Fibroblast of skin of back (primary cell): ENCODE measurements around the gene ICAM1.
"Not testable (repeated sequence)": the region's sequence is repeated elsewhere in the genome, so short reads cannot be mapped to it uniquely, and the experiment has no call there.

Experiments used
- DNase-seq: peaks from one replicate; pipeline ENCODE4 v3.0.0-alpha.2; 2013

ICAM1 gene

DNA sequence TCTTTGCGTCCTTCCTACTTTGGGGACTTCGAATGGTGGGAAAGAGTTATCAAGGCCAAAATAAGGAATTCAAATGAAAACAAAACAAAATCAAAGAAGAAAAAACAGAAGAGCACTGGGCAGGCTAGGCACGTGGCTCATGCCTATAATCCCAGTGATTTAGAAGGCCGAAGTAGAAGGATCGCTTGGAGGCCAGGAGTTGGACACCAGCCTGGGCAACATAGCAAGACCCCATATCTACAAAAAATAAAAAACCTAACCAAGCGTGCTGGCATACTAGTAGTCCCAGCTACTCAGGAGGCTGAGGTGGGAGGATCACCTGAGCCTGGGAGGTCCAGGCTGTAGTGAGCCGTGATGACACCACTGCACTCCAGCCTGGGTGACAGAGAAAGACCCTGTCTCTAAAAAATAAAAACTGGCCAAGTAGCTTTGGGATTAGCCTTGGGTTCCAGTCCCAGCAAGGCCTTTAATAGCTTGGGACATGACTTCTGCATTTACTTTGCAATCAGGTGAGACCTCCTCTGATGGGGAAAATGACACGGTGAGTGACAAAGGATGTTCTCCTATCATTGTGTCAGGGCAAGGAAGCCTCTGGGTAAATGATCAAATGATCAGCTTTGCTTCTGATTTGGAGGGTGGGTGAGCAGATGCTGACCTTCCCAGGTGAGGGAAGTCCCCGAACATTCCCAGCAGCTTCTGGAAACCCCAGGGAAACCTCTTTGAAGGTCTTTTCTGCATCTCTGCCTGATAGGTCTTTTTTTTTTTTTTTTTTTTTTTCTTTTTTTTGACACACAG, 7.1 kb downstream of the ICAM1 start:
- DNase-seq = no peak

DNA sequence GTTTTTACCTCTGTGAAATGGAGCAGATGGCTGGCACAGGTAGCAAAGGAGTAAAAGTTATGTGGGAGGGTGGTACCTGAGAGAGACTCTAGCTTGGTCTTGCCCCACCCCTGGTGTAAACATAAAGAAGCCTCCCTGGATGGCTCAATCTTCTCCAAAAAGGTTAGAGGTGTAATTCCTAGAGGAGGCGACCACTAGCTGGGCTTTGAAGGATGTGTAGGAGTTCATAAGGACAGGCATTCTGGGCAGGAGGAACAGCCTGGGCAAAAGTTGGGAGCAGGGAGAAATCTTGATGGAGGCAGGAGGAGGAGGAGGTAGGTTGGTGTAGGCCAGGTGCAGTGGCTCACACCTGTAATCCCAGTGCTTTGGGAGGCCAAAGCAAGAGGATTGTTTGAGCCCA, 8.0 kb downstream of the ICAM1 start:
- no peak for DNase-seq

DNA sequence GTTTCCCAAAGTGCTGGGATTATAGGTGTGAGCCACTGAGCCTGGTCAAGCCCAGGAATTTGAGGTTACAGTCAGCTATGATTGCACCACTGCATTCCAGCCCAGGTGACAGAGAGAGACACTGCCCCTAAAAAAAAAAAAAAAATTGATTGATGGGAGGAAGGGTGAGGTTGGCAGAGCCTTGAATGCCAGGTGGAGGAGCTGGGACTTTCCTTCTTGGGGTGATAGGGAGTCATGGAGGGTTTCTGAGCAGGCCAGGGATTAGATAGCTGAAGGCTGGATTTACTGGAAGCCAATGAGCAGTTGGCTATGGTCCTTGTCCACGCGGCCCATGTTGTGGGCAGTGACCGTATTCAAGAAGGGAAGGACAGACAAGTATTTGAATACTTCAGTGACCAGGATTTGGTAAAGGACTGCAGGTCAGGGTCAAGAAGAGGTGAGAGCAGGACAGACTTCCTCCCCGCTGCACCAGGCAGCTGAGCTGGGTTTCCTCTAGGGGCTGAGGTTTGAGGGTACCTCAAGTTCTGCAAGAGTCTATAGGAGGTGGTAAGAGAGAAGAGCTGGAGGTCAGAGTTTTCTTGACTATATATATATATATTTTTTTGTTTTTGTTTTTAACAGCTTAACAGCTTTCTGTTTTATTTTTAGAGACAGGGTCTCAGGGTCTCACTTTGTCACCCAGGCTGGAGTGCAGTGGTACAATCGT, 9.0 kb downstream of the ICAM1 start:
- DNase-seq = no peak

DNA sequence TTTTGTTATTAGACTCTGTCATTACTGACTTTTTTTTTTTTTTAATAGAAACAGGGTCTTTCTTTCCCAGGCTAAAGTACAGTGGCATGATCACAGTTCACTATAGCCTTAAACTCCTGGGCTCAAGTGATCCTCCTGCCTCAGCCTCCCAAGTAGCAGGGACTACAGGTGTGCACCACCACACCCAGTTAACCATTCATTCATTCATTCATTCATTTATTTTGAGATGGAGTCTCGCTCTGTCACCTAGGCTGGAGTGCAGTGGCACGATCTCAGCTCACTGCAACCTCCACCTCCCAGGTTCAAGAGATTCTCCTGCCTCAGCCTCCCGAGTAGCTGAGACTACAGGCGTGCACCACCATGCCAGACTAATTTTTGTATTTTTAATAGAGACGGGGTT, 11.1 kb downstream of the ICAM1 start:
- DNase-seq = not testable (repeated sequence)

DNA sequence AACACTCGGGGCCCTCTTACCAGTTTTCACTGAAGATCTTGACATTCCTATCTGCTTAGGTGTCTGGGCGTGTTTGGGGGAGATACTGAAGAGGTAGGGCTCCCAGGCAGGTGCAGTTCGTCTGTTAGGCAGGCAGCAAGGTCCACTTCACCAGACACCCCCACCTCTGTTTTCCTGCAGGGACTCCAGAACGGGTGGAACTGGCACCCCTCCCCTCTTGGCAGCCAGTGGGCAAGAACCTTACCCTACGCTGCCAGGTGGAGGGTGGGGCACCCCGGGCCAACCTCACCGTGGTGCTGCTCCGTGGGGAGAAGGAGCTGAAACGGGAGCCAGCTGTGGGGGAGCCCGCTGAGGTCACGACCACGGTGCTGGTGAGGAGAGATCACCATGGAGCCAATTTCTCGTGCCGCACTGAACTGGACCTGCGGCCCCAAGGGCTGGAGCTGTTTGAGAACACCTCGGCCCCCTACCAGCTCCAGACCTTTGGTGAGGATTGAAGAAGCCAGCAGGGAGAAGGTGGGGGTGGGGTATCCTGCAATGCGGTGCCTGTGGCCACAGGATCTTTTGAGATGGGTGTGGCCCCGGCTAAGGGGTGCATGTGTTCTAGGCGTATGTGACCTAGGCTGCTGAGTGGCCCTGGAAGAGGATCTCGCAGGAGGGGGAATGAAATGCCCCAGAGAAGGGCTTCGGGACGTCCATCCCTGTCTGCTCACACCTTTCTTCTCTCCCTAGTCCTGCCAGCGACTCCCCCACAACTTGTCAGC, 12.6 kb downstream of the ICAM1 start:
- no peak for DNase-seq

DNA sequence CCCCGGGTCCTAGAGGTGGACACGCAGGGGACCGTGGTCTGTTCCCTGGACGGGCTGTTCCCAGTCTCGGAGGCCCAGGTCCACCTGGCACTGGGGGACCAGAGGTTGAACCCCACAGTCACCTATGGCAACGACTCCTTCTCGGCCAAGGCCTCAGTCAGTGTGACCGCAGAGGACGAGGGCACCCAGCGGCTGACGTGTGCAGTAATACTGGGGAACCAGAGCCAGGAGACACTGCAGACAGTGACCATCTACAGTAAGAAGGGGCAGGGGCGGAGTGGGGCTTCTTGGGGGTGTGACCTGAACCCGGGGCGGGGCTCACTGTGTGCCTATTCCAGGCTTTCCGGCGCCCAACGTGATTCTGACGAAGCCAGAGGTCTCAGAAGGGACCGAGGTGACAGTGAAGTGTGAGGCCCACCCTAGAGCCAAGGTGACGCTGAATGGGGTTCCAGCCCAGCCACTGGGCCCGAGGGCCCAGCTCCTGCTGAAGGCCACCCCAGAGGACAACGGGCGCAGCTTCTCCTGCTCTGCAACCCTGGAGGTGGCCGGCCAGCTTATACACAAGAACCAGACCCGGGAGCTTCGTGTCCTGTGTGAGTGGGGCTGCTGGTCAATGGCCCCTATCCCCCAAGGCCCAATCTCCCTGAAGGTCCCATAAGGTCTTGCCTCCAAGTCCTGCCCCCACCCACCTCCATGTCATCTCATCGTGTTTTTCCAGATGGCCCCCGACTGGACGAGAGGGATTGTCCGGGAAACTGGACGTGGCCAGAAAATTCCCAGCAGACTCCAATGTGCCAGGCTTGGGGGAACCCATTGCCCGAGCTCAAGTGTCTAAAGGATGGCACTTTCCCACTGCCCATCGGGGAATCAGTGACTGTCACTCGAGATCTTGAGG, 13.4 kb downstream of the ICAM1 start:
- no peak for DNase-seq

DNA sequence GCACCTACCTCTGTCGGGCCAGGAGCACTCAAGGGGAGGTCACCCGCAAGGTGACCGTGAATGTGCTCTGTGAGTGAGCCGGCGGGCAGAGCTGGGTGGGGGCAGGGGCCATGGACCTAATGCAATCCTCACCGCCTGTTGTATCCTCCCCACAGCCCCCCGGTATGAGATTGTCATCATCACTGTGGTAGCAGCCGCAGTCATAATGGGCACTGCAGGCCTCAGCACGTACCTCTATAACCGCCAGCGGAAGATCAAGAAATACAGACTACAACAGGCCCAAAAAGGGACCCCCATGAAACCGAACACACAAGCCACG, 14.0 kb downstream of the ICAM1 start:
- no peak for DNase-seq

DNA sequence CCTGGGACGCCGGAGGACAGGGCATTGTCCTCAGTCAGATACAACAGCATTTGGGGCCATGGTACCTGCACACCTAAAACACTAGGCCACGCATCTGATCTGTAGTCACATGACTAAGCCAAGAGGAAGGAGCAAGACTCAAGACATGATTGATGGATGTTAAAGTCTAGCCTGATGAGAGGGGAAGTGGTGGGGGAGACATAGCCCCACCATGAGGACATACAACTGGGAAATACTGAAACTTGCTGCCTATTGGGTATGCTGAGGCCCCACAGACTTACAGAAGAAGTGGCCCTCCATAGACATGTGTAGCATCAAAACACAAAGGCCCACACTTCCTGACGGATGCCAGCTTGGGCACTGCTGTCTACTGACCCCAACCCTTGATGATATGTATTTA, 14.5 kb downstream of the ICAM1 start:
- DNase-seq = no peak

DNA sequence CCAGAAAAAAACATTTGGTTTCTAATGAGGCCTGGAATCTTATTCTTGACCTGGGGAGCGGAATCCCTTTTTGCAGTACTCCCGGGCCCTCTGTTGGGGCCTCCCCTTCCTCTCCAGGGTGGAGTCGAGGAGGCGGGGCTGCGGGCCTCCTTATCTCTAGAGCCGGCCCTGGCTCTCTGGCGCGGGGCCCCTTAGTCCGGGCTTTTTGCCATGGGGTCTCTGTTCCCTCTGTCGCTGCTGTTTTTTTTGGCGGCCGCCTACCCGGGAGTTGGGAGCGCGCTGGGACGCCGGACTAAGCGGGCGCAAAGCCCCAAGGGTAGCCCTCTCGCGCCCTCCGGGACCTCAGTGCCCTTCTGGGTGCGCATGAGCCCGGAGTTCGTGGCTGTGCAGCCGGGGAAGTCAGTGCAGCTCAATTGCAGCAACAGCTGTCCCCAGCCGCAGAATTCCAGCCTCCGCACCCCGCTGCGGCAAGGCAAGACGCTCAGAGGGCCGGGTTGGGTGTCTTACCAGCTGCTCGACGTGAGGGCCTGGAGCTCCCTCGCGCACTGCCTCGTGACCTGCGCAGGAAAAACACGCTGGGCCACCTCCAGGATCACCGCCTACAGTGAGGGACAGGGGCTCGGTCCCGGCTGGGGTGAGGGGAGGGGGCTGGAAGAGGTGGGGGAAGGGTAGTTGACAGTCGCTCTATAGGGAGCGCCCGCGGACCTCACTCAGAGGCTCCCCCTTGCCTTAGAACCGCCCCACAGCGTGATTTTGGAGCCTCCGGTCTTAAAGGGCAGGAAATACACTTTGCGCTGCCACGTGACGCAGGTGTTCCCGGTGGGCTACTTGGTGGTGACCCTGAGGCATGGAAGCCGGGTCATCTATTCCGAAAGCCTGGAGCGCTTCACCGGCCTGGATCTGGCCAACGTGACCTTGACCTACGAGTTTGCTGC, 16.1 kb downstream of the ICAM1 start, which contains the start of gene ICAM4:
TSS of gene ICAM4 (plus strand) at position 153 of the 935 bp plus-strand sequence. CDS start at position 211, 58 bp downstream.
- DNase-seq = no peak

DNA sequence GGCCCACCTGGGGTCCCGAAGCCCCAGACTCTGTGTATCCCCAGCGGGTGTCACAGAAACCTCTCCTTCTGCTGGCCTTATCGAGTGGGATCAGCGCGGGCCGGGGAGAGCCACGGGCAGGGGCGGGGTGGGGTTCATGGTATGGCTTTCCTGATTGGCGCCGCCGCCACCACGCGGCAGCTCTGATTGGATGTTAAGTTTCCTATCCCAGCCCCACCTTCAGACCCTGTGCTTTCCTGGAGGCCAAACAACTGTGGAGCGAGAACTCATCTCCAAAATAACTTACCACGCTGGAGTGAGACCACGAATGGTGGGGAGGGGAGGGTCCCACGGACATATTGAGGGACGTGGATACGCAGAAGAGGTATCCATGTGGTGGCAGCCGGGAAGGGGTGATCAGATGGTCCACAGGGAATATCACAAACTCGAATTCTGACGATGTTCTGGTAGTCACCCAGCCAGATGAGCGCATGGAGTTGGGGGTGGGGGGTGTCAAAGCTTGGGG, 17.8 kb downstream of the ICAM1 start:
- DNase-seq = peak; percentile 55

DNA sequence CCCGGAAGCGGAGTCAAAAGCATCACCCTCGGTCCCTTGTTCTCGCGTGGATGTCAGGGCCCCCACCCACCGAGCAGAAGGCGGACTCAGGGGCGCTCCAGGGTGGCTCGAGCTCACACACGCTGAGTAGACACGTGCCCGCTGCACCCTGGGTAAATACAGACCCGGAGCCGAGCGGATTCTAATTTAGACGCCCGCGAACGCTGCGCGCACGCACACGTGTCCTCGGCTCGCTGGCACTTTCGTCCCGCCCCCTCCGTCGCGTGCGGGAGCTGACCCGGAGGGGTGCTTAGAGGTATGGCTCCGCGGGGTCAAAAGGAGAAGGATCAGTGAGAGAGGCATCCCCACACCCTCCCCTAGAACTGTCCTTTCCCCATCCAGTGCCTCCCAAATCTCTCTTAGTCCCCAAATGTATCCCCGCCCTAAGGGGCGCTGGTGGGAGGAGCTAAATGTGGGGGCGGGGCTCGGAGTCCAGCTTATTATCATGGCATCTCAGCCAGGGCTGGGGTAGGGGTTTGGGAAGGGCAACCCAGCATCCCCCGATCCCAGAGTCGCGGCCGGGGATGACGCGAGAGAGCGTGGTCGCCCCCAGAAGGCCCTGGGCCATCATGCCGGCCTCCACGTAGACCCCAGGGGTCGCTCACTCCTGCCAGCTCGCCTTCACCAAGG, 18.4 kb downstream of the ICAM1 start:
- DNase-seq = peak; percentile 47

DNA sequence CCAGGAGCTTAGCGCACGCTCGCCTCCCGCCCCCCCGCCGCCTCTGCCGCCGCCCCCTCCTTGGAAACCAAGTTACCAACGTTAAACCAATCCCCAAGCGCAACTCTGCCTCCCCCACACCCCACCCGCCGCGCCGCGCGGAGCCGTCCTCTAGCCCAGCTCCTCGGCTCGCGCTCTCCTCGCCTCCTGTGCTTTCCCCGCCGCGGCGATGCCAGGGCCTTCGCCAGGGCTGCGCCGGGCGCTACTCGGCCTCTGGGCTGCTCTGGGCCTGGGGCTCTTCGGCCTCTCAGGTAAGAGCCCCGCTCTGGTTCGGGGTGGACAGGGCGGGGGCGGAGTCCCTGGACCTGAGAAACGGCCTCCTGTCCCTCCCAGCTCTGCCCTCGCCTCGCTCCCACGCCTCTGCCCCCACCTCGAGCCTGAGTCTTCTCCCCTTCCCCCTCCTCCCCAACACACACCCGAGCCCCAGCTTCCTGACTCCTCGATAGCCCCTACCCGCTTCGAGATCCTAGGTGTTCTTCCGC, 19.0 kb downstream of the ICAM1 start, which contains the start of gene ICAM5:
TSS of gene ICAM5 (plus strand) at position 117 of the 521 bp plus-strand sequence. CDS start at position 209, 92 bp downstream.
- no peak for DNase-seq

DNA sequence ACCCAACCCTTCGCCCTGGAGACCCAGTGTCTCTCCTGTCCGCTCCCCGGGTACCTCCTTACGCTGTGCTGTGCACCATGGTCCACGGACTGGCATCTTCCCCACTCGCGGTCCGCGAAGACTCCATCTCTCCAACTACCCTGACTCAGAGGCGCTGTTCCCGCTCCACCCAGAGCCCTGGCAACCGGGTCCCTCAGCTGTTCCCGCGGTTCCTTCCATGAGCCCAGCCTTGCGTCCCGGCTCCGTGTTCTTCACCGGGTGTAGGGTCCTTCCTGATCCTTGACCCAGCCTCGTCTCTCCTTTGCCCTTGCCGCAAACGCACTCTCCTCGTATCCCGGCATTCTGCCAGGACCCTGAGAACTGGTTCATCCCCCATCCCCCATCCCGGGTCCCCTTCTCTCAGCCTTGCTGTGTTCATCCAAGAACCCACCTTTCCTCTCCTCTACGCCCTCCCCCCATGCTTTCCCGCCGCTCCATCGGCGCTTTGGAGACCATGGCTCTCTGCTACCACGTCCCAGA, 19.5 kb downstream of the ICAM1 start:
- DNase-seq = no peak

DNA sequence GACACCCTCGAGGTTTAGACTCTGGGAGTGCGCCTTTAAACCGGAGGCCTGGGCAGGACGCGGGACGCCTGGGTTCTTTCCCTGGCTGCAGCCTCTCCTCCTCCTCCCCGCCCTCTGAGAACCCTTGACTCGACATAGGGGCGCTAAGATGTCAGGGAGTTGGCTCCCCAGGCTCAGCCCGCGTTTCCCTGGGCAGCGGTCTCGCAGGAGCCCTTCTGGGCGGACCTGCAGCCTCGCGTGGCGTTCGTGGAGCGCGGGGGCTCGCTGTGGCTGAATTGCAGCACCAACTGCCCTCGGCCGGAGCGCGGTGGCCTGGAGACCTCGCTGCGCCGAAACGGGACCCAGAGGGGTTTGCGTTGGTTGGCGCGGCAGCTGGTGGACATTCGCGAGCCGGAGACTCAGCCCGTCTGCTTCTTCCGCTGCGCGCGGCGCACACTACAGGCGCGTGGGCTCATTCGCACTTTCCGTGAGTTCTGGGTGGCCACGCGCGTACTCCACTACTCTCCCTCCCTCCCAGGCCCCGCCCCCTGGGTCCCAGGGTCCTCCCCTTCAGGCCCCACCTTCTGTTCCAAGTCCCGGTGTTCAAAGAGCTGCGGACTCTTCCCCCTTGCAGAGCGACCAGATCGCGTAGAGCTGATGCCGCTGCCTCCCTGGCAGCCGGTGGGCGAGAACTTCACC, 20.1 kb downstream of the ICAM1 start:
- peak; percentile 52 for DNase-seq

DNA sequence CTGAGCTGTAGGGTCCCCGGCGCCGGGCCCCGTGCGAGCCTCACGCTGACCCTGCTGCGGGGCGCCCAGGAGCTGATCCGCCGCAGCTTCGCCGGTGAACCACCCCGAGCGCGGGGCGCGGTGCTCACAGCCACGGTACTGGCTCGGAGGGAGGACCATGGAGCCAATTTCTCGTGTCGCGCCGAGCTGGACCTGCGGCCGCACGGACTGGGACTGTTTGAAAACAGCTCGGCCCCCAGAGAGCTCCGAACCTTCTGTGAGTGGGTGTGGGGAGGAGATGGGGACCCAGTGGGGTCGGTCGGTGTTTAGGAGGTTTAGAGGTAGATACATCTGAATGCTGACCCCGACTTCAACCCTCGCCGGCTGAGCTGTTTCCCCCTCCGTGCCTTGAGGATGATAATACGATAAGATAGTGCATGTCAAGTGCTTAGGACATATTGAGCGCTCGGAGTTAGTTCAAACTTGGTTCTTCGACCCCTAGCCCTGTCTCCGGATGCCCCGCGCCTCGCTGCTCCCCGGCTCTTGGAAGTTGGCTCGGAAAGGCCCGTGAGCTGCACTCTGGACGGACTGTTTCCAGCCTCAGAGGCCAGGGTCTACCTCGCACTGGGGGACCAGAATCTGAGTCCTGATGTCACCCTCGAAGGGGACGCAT, 20.8 kb downstream of the ICAM1 start:
- DNase-seq = no peak

DNA sequence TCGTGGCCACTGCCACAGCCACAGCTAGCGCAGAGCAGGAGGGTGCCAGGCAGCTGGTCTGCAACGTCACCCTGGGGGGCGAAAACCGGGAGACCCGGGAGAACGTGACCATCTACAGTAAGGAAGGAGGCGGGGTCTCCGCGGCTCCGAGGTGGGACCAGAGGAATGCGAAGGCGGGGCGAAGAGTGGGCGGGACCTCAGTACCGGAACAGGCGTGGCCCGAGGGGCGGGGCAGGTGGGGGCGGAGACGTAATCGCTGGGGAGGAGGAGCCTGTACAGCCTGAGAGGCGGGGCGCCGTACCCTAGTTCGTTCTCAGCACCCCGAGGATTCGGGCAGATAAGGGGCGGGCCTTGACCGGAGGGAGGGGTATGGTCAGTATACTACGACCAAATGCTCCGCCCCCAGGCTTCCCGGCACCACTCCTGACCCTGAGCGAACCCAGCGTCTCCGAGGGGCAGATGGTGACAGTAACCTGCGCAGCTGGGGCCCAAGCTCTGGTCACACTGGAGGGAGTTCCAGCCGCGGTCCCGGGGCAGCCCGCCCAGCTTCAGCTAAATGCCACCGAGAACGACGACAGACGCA, 21.4 kb downstream of the ICAM1 start:
- peak; percentile 66 for DNase-seq

DNA sequence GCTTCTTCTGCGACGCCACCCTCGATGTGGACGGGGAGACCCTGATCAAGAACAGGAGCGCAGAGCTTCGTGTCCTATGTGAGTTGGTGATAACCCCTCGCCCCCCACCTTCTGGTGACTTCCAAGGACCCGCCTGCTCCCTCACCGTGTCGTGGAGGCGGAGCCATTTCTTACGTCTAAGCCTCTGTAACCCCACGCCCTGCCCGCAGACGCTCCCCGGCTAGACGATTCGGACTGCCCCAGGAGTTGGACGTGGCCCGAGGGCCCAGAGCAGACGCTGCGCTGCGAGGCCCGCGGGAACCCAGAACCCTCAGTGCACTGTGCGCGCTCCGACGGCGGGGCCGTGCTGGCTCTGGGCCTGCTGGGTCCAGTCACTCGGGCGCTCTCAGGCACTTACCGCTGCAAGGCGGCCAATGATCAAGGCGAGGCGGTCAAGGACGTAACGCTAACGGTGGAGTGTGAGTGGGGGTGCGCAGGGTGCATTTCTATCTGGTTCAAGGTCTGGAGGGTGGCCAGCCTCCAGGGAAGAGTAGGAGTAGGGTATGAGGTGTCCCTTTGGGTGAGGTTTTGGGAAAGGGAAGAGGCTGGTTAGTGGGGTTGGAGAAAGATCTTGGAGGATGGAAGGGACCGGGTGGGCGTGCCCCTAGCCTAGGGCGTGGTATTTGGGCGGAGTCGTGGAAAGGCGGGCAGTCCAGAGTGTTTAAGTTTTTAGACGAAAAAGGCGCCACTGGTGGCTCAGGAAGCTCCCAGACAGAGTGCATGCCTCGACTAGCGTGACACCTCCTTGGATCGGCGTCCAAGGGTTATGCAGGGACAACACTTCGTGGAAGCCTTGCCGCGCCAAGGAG, 22.1 kb downstream of the ICAM1 start:
- DNase-seq = no peak
